Brain (organoid and tissue), 1 donor: ENCODE data around the gene TTC36. TPM values are rescaled to one million over a fixed set of nuclear protein-coding genes. Genes with fewer than 3 reads are reported as not detected.

ENCODE experiments used
- polyA plus RNA-seq: library from polyadenylated mRNA; stranded (reverse); fragments of 350-450 nt; fragmentation: Illumina TruSeq; extraction: RNeasy Lipid Tissue Mini Kit (QIAGEN cat#74804); gene quantifications from one replicate; pipeline ENCODE4 v1.2.3, GENCODE V29; 2015; ENCODE audit warnings: low read depth, low replicate concordance; ENCODE audit not compliant: insufficient read depth

The TTC36 gene
- polyA plus RNA-seq, 1 donor from 2014 or later = 0.46 TPM

Other genes starting within 250 kb of the TTC36 start
- gene CD3E, start 222.7 kb upstream of the TTC36 start, polyA plus RNA-seq = 1.7 TPM
- not detected for gene CD3D, start 184.8 kb upstream of the TTC36 start, polyA plus RNA-seq
- gene CD3G, start 183.1 kb upstream of the TTC36 start, polyA plus RNA-seq = not detected
- gene UBE4A, start 167.9 kb upstream of the TTC36 start, polyA plus RNA-seq = 24.3 TPM
- gene ATP5MG, start 125.9 kb upstream of the TTC36 start, polyA plus RNA-seq = 385 TPM
- 35.4 TPM for gene KMT2A, start 91.0 kb upstream of the TTC36 start, polyA plus RNA-seq
- gene TMEM25, start 3.7 kb downstream of the TTC36 start, polyA plus RNA-seq = 48.7 TPM
- gene IFT46, start 38.5 kb downstream of the TTC36 start, polyA plus RNA-seq = 34.3 TPM
- 113 TPM for gene ARCN1, start 44.9 kb downstream of the TTC36 start, polyA plus RNA-seq
- 85.1 TPM for gene PHLDB1, start 80.1 kb downstream of the TTC36 start, polyA plus RNA-seq
- gene TREH, start 152.2 kb downstream of the TTC36 start, polyA plus RNA-seq = not detected